HepG2 (cell line): ENCODE results near the gene LIPC. TPM values are rescaled to one million over a fixed set of nuclear protein-coding genes. Genes with fewer than 3 reads are reported as not detected.

Experiments used
- ATAC-seq: fragments of 200-7000 bp; cut with Tn5 transposase; 3 replicates; pipeline ENCODE4 v1.9.1; 2020; ENCODE audit warnings: mild to moderate bottlenecking, moderate library complexity
- BruUV-seq: library from RNA; stranded (reverse); fragments of 400-500 nt; replicated peaks from 2 replicates; lab custom pipeline; 2021; lab: Mats Ljungman, UMichigan
- CTCF ChIA-PET: fragments of 300-600 bp; formaldehyde crosslinking; extraction: SDS; loops from one replicate; lab custom pipeline; 2021; ENCODE audit warnings: low total read pairs, inconsistent platforms, low intra/inter-chr PET ratio; lab: Yijun Ruan, JAX
- POLR2A ChIA-PET: fragments of 350-600 bp; sonication (Branson Sonifier 250); formaldehyde crosslinking; loops from one replicate; lab custom pipeline; 2020; ENCODE audit warnings: antibody characterized with exemption, inconsistent platforms; lab: Yijun Ruan, JAX
- DNase-seq: peaks from one replicate; pipeline ENCODE4 v3.0.0-alpha.2; 2015; ENCODE audit warnings: low spot score
- FAIRE-seq: peaks from 3 replicates; lab custom pipeline; 2011; peaks lifted over from hg19 to GRCh38; lab: Jason Lieb, UNC
- H2AFZ ChIP-seq: one replicate; pipeline ENCODE4 v1.6.1; 2011; ENCODE audit warnings: low read length, inconsistent platforms
- H3K27ac ChIP-seq: fragments of 300-600 bp; 3 replicates; pipeline ENCODE4 v1.8.0; 2011; ENCODE audit warnings: mixed run types, mild to moderate bottlenecking, mixed read lengths, low read length, inconsistent platforms; ENCODE audit not compliant: insufficient read depth; ENCODE audit errors: extremely low read length
- H3K27me3 ChIP-seq, 2 experiments: fragments of 200-600 bp in 1 of 2; 2 replicates in 1 of 2; 3 replicates in 1 of 2; pipeline versions ENCODE4 v1.6.0 to v1.8.0; 2011; ENCODE audit warnings: low read length in 2 of 2, mild to moderate bottlenecking in 2 of 2, moderate library complexity in 2 of 2, inconsistent platforms in 1 of 2; ENCODE audit not compliant: insufficient read depth in 2 of 2, control insufficient read depth in 1 of 2
- H3K36me3 ChIP-seq, 2 experiments: fragments of 200-600 bp in 1 of 2; replicated peaks in 1 of 2; 2 replicates in 1 of 2; 3 replicates in 1 of 2; pipeline versions ENCODE4 v1.5.1 to v1.8.0; 2011; ENCODE audit warnings: low read length in 2 of 2, inconsistent platforms in 1 of 2; ENCODE audit not compliant: insufficient read depth in 2 of 2, control insufficient read depth in 1 of 2
- H3K4me1 ChIP-seq: 2 replicates; pipeline ENCODE4 v1.5.1; 2012; ENCODE audit warnings: low read length, inconsistent platforms; ENCODE audit not compliant: insufficient read depth
- H3K4me2 ChIP-seq: 2 replicates; pipeline ENCODE4 v1.6.0; 2011; ENCODE audit warnings: low read depth, low read length, inconsistent platforms
- H3K4me3 ChIP-seq, 3 experiments: fragments of 200-600 bp in 1 of 3; sonication (generic), shearing (Covaris generic) in 1 of 3; replicated peaks in 1 of 3; 2 replicates each; pipeline ENCODE4 v1.5.1; 2011 to 2016; ENCODE audit warnings: low read length in 3 of 3, inconsistent platforms in 2 of 3, low read depth in 2 of 3, mild to moderate bottlenecking in 2 of 3, control low read depth in 1 of 3, mixed read lengths in 1 of 3; ENCODE audit not compliant: insufficient read depth in 1 of 3
- H3K79me2 ChIP-seq: one replicate; pipeline ENCODE4 v1.6.1; 2011; ENCODE audit warnings: low read length, inconsistent platforms; ENCODE audit not compliant: insufficient read depth
- H3K9ac ChIP-seq: 2 replicates; pipeline ENCODE4 v1.6.0; 2011; ENCODE audit warnings: mild to moderate bottlenecking, low read depth, low read length, inconsistent platforms; ENCODE audit not compliant: insufficient read depth
- H3K9me3 ChIP-seq: 2 replicates; pipeline ENCODE4 v1.5.1; 2012; ENCODE audit warnings: mild to moderate bottlenecking, low read length
- H4K20me1 ChIP-seq: 2 replicates; pipeline ENCODE4 v1.6.0; 2011; ENCODE audit warnings: inconsistent platforms, mild to moderate bottlenecking, low read length, moderate library complexity; ENCODE audit not compliant: insufficient read depth
- CC2D1A ChIP-seq: sonication (generic); formaldehyde crosslinking; IDR thresholded peaks from 2 replicates; pipeline ENCODE4 v1.8.1; 2023; ENCODE audit warnings: mild to moderate bottlenecking, missing genetic modification reagents
- E2F5 ChIP-seq: sonication (generic); formaldehyde crosslinking; conservative IDR thresholded peaks from 2 replicates; pipeline ENCODE4 v1.4.0; 2020; ENCODE audit warnings: missing genetic modification reagents
- EP300 ChIP-seq, 3 experiments: sonication (generic) in 1 of 3; formaldehyde crosslinking in 1 of 3; IDR thresholded peaks; 2 replicates each; pipeline versions ENCODE4 v1.5.1 to v1.6.1; 2011 to 2020; ENCODE audit warnings: low read depth in 2 of 3, low read length in 2 of 3, borderline replicate concordance in 1 of 3, improper control_type of control experiment in 1 of 3, mild to moderate bottlenecking in 1 of 3, missing genetic modification reagents in 1 of 3, moderate library complexity in 1 of 3
- IKZF4 ChIP-seq: sonication (generic); formaldehyde crosslinking; IDR thresholded peaks from 2 replicates; pipeline ENCODE4 v1.5.1; 2020; ENCODE audit warnings: borderline replicate concordance, mild to moderate bottlenecking, low read depth, missing genetic modification reagents; ENCODE audit errors: not compliant biosample characterization
- KDM2A ChIP-seq: sonication (generic); formaldehyde crosslinking; IDR thresholded peaks from 2 replicates; pipeline ENCODE4 v1.4.0; 2020; ENCODE audit warnings: low read depth, missing genetic modification reagents, borderline replicate concordance
- NCOA1 ChIP-seq: sonication (generic); formaldehyde crosslinking; IDR thresholded peaks from 2 replicates; pipeline ENCODE4 v1.9.0; 2021; ENCODE audit warnings: missing genetic modification reagents
- SKIL ChIP-seq: sonication (generic); formaldehyde crosslinking; IDR thresholded peaks from 2 replicates; pipeline ENCODE4 v1.8.0; 2022; ENCODE audit warnings: missing genetic modification reagents, mild to moderate bottlenecking, moderate library complexity, borderline replicate concordance
- THAP9 ChIP-seq: sonication (generic); formaldehyde crosslinking; IDR thresholded peaks from 2 replicates; pipeline ENCODE4; 2020; ENCODE audit warnings: missing genetic modification reagents, mild to moderate bottlenecking, borderline replicate concordance
- XRCC5 ChIP-seq: fragments of 200-400 bp; formaldehyde crosslinking; optimal IDR thresholded peaks from 2 replicates; pipeline ENCODE3; 2017; ENCODE audit warnings: mild to moderate bottlenecking, low read length
- ZNF362 ChIP-seq: sonication (generic); formaldehyde crosslinking; IDR thresholded peaks from 2 replicates; pipeline ENCODE4 v1.4.0; 2020; ENCODE audit warnings: missing genetic modification reagents, mild to moderate bottlenecking, borderline replicate concordance
- ZNF546 ChIP-seq: sonication (generic); formaldehyde crosslinking; conservative IDR thresholded peaks from 2 replicates; pipeline ENCODE4 v1.8.1; 2023; ENCODE audit warnings: mild to moderate bottlenecking, missing genetic modification reagents
- ZNF547 ChIP-seq: sonication (generic); formaldehyde crosslinking; IDR thresholded peaks from 2 replicates; pipeline ENCODE4 v1.5.1; 2020; ENCODE audit warnings: mild to moderate bottlenecking, missing genetic modification reagents
- ZNF749 ChIP-seq: sonication (generic); formaldehyde crosslinking; IDR thresholded peaks from 2 replicates; pipeline ENCODE4 v1.8.0; 2022; ENCODE audit warnings: mild to moderate bottlenecking, missing genetic modification reagents, moderate library complexity, borderline replicate concordance
- WGBS: methylation state at CpG from one replicate; pipeline ENCODE4 v1.1.6; 2017; ENCODE audit warnings: low lambda C conversion rate; 5-methylcytosine and 5-hydroxymethylcytosine counted together
- in situ Hi-C: cut with HindIII; loops from 2 replicates; pipeline ENCODE4 v1.10.0; 2017; ENCODE audit warnings: low pct_unique_long_range_greater_than_20kb; ENCODE audit not compliant: extremely low pct_ligation_motif_present
- intact Hi-C: fragments of 100-400 bp; cut with micrococcal nuclease; formaldehyde crosslinking; loops from one replicate; pipeline ENCODE4 v1.10.0; 2022; ENCODE audit not compliant: unreplicated experiment
- polyA plus RNA-seq, 8 experiments: library from polyadenylated mRNA; depleted of rRNA in 3 of 8; stranded (reverse) in 7 of 8; unstranded in 1 of 8; fragments of >200 nt; fragmentation: Illumina TruSeq in 4 of 8; extraction: Trizol in 4 of 8; gene quantifications; 2 replicates each; pipeline versions ENCODE4 v1.2.1 to v1.2.3, GENCODE V29; 2011 to 2016; ENCODE audit warnings: low read depth in 4 of 8, missing spikeins in 1 of 8, mixed read lengths in 1 of 8; ENCODE audit not compliant: insufficient read depth in 1 of 8
- total RNA-seq, 5 experiments: library from RNA; depleted of rRNA; stranded (reverse); fragments of >200 nt; fragmentation: Illumina TruSeq; extraction: Trizol; gene quantifications; 2 replicates each; pipeline ENCODE4 v1.2.3, GENCODE V29; 2016; ENCODE audit warnings: low read depth in 1 of 5

Gene LIPC
- total and polyA plus RNA-seq, 2 of the 13 experiments (the other 11 are each of a cell fraction or from before 2014, with no cell fraction given), result 26.0 to 38.0 TPM

DNA sequence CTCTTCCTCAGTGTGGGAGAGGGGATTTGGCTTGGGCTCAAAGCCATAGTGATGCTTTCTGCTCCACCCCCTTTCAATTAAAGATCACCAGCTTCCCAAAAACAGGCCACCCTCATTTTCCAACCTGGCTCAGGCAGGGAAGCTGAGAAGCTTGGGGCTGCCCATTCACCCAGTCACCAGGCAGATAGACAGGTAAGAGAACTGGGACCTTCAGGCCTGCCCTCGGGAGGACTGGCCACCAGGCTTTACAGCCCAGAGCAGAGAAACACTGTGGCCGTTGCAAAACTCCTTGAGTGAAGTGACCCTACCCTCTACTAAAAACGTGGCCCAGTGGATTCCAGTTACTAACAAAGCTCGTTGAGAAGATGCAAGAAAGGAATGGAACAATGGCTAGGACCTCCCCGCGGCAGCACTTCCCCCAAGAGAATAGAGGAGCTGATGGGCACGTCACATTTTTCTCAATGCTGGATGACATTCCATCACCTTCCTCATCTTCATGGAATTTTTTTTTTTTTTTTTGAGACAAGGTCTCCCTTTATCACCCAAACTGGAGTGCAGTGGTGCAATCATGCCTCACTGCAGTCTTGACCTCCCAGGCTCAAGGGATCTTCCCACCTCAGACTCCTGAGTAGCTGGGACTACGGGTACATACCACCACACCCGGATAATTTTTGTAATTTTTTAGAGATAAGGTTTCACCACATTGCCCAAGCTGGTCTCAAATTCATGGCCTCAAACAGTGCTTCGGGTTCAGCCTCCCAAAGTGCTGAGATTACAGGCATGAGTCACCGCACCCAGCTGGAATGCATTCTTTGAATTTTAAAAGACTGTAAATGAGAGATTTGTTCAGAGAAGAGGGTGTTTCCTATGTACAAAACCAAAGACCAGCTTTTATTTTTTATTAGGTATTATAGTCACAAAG lies 37.9 kb downstream of the LIPC start (continued):
- no peak for TF ChIP-seq KDM2A
- peak; percentile 61; the same call in 1 of the 2 replicates for TF ChIP-seq ZNF362 (CRISPR knock-in tag)
- no peak for TF ChIP-seq E2F5 (CRISPR knock-in tag)
- peak in 1 of 2 experiments; percentile 71; a peak in 2 of 4 replicates for TF ChIP-seq EP300 (IDR thresholded peaks at IDR 0.05; ENCODE audit: low read depth in 2 of 2, low read length in 2 of 2)
- 0 out of 2 replicates have a peak, but pooled peaks have one; percentile 17 for TF ChIP-seq EP300 (CRISPR knock-in tag; IDR thresholded peaks at IDR 0.05; ENCODE audit: borderline replicate concordance)
- TF ChIP-seq ZNF547, result 0 out of 2 replicates have a peak, but pooled peaks have one; percentile 20
- TF ChIP-seq NCOA1, result no peak
- TF ChIP-seq, all 625 proteins: peak for 58

- Histone ChIP-seq H3K79me2 (no peaks in the 10 kb centered on the region), H3K27ac (no peak overlapping the region), H3K9me3 (no peaks in the 10 kb centered on the region), H3K4me1 (peaks cover 94% of the 10 kb centered on the region), H3K27me3 (no peaks in the 10 kb centered on the region), H4K20me1 (no peaks in the 10 kb centered on the region), H3K9ac (no peak overlapping the region), H3K36me3 (no peaks in the 10 kb centered on the region), H3K4me2 (no peak overlapping the region), H3K4me3 (no peak overlapping the region), H2AFZ (no peak overlapping the region)
- whole genome bisulfite sequencing, result 88% methylated on average over 1 of the region's 1 CpG
- intact Hi-C loops, result no loop called here
- DNase-seq (no peak), ATAC-seq (no peak), FAIRE-seq (no peak)
- ChIA-PET CTCF (no interaction called here), POLR2A (interaction anchor here (4.8 to 5.7 kb wide), 2 partner anchors 13 to 139 kb away, joined by 38 to 49 read pairs; no protein-coding TSS in a partner anchor)
- in situ Hi-C loops, result loop anchor here (5.0 to 10.0 kb wide), 2 partner anchors 53 to 76 kb away; no protein-coding TSS in a partner anchor
- BruUV-seq, result no TSS peak
- TF ChIP-seq THAP9 (CRISPR knock-in tag) (no peak), IKZF4 (CRISPR knock-in tag) (no peak), XRCC5 (no peak), SKIL (CRISPR knock-in tag) (no peak), CC2D1A (CRISPR knock-in tag) (no peak), ZNF546 (CRISPR knock-in tag) (no peak), ZNF749 (CRISPR knock-in tag) (no peak)
Observed at GRCh38 chr15:58471348-58471747, 39.6 kb downstream of the LIPC start.
